ENCODE results near the gene MMP28.

MMP28 gene

DNA sequence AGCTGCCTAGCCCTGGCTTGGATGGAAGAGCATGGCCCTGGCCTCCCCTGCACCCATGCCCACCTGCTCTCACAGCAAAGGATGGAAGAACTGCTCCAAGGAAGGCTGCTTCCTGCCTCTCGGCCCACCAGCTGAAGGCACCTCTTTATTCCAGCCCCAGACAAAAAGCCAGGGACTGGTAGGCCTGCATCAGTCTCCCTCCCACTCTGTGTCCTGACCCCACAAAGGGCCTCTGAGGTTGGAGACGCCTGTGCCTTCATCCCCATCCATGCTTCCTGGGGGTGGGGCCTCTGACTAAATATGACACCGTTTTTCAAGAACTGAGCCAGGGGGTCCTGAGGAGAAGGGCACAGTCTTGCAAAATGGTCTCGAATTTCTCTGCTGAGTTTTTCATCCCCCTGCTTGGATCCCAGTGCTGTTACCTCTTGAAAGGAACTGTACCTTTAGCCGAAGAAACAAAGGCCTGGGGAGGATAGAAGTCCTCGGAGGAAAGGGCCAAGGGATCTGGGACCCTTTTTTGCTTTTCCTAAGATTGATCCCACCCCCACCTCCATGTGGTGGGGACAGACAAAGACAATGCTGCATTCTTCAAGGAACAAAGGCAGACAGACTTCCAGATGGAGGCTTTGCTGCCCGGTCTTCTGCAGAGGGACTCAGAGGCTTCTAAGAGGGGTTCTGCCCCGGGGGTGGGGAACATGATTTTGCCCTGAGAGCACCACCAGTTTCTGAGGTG is 29.5 kb downstream of the MMP28 start:
- Histone ChIP-seq H3K36me3 (no peaks in the 10 kb centered on the region), H3K4me1 (ENCODE audit: control insufficient read depth in 1 of 2, insufficient read depth in 1 of 2, low read depth in 1 of 2, low read length in 1 of 2) (peaks cover 8 to 10% of the 10 kb centered on the region in 2 experiments), H3K4me3 (ENCODE audit: low read depth in 1 of 2, low read length in 1 of 2) (no peak overlapping the region), H3K27ac (no peak overlapping the region), H3K27me3 (peaks cover 41% of the 10 kb centered on the region), H3K9me3 (no peaks in the 10 kb centered on the region)
- TF ChIP-seq, protein P1, sequence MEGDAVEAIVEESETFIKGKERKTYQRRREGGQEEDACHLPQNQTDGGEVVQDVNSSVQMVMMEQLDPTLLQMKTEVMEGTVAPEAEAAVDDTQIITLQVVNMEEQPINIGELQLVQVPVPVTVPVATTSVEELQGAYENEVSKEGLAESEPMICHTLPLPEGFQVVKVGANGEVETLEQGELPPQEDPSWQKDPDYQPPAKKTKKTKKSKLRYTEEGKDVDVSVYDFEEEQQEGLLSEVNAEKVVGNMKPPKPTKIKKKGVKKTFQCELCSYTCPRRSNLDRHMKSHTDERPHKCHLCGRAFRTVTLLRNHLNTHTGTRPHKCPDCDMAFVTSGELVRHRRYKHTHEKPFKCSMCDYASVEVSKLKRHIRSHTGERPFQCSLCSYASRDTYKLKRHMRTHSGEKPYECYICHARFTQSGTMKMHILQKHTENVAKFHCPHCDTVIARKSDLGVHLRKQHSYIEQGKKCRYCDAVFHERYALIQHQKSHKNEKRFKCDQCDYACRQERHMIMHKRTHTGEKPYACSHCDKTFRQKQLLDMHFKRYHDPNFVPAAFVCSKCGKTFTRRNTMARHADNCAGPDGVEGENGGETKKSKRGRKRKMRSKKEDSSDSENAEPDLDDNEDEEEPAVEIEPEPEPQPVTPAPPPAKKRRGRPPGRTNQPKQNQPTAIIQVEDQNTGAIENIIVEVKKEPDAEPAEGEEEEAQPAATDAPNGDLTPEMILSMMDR (IDR thresholded peaks at IDR 0.05) = no peak

DNA sequence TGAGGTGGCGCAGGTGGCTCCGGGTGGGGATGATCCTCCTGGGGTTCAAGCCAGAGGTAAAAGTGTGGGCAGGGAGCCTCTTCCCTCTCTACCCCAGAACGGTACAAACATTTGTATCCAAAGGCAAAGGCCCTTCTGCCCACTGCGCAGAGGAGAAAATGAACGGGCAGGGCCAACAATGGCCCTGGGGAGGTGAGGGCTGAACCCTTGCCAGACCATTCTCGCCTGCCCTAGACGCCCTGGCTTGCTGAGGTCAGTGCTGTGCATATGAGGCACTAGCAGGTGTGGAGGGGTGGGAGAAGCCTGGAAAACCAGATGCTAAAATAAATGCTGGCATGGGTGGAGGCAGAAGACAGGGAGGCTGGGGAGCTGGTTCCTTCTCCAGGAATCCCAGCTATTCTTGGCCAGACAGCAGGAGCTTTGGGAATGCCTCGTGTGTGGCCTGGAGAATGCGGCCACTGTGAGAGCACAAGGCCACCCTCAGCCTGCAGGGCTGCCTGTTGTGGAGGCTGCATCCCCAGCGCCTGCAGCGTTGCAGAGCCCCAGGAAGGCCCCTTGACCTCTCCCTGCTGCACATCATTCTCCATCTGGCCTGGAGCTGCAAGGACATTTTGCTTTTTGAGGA is 30.2 kb downstream of the MMP28 start:
- Histone ChIP-seq H3K27ac (no peak overlapping the region), H3K36me3 (no peaks in the 10 kb centered on the region), H3K4me3 (ENCODE audit: low read depth in 1 of 2, low read length in 1 of 2) (no peak overlapping the region), H3K27me3 (peaks cover 41% of the 10 kb centered on the region), H3K4me1 (ENCODE audit: control insufficient read depth in 1 of 2, insufficient read depth in 1 of 2, low read depth in 1 of 2, low read length in 1 of 2) (peaks cover 8 to 10% of the 10 kb centered on the region in 2 experiments), H3K9me3 (no peaks in the 10 kb centered on the region)
- TF ChIP-seq, protein P1 (IDR thresholded peaks at IDR 0.05) = no peak

DNA sequence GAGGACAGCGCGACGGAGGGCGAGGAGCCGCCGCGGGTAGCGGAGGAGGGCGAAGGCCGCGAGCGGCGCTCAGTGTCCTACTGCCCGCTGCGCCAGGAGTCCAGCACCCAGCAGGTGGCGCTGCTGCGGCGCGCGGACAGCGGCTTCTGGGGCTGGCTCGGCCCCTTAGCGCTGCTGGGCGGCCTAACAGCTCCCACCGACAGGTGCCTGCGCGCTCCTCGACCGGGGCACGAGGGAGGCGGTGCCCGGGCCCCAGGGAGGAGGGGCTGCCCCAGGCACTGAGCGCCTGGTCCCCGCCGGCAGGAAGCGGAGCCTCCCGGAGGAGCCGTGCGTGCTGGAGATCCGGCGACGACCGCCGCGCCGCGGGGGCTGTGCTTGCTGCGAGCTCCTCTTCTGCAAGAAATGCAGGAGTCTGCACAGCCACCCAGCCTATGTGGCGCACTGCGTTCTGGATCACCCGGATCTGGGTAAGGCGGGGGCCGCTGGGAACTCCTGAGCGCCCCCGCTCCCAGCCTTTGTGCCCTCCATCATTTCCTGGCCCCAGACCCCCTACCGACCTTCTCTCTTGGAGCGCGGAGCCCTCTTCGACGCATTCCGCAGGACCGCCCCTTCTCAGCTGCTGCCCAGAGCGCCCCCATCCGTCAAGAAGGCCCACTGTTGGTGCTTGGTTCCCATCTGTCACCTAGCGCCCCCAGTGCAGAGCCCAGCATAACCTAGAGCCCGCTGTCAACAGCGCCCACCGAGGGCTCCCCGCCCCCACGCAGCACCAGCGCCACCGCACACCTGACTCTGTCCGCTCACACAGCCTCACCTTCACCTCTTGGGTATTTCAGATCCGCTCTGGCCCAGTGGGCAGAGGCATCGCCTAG is 31.1 kb downstream of the MMP28 start:
- no peaks in the 10 kb centered on the region for H3K36me3 ChIP-seq
- H3K27me3 ChIP-seq = peaks cover 41% of the 10 kb centered on the region
- peaks cover 8 to 10% of the 10 kb centered on the region in 2 experiments for H3K4me1 ChIP-seq (ENCODE audit: control insufficient read depth in 1 of 2, insufficient read depth in 1 of 2, low read depth in 1 of 2, low read length in 1 of 2)
- TF ChIP-seq, protein P1 (IDR thresholded peaks at IDR 0.05) = peak; percentile 83
- H3K27ac ChIP-seq = no peak overlapping the region
- H3K4me3 ChIP-seq (ENCODE audit: low read depth in 1 of 2, low read length in 1 of 2) = peak overlapping the region; percentile 48 to 67
- H3K9me3 ChIP-seq = no peaks in the 10 kb centered on the region

DNA sequence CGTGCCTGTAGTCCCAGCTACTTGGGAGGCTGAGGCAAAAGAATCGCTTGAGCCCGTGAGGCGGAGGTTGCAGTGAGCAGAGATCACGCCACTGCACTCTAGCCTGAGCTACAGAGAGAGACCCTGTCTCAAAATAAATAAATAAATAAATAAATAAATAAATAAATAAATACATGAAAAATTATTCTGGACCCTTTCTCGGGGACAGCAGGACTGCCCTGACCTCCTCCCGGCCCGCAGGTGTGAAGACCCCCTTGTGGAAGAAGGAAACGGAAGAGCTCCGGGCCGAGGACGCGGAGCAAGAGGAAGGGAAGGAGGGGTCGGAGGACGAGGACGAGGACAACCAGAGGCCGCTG is 31.7 kb downstream of the MMP28 start:
- H3K27ac ChIP-seq = no peak overlapping the region
- H3K36me3 ChIP-seq = no peaks in the 10 kb centered on the region
- peaks cover 8 to 10% of the 10 kb centered on the region in 2 experiments for H3K4me1 ChIP-seq (ENCODE audit: control insufficient read depth in 1 of 2, insufficient read depth in 1 of 2, low read depth in 1 of 2, low read length in 1 of 2)
- H3K27me3 ChIP-seq = peaks cover 41% of the 10 kb centered on the region
- TF ChIP-seq, protein P1 (IDR thresholded peaks at IDR 0.05) = no peak
- peak overlapping the region in 1 of 2 experiments; percentile 67 for H3K4me3 ChIP-seq (ENCODE audit: low read depth in 1 of 2, low read length in 1 of 2)
- no peaks in the 10 kb centered on the region for H3K9me3 ChIP-seq

DNA sequence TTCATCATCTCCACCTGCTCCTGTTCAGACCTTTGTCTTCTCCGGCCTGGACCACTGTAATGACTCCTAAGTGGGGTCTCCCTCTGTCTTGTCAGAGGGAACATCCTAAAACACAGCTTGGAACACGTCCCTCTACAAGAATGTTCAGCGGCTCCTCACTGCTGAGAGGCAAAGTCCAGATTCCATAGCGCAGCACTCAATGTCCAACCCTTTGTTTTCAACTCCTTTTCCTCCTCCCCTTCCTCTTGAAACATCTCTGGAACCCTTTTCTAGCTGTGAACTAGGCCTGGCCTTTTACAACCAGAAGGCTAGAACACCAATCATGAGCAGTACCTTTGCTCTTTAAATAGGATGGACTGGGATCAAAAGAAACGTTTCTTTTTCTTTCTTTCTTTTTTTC is 33.8 kb downstream of the MMP28 start:
- Histone ChIP-seq H3K27me3 (peaks cover 39% of the 10 kb centered on the region), H3K27ac (no peak overlapping the region), H3K4me3 (ENCODE audit: low read depth in 1 of 2, low read length in 1 of 2) (no peak overlapping the region), H3K36me3 (no peaks in the 10 kb centered on the region), H3K9me3 (no peaks in the 10 kb centered on the region), H3K4me1 (ENCODE audit: control insufficient read depth in 1 of 2, insufficient read depth in 1 of 2, low read depth in 1 of 2, low read length in 1 of 2) (peaks cover 8 to 10% of the 10 kb centered on the region in 2 experiments)
- TF ChIP-seq, protein P1 (IDR thresholded peaks at IDR 0.05) = no peak
